GM18507 (cell line): ENCODE measurements around the gene ENTPD5.
"Not testable (repeated sequence)": the region's sequence is repeated elsewhere in the genome, so short reads cannot be mapped to it uniquely, and the experiment has no call there.

ENCODE experiments used
- DNase-seq: peaks from one replicate; pipeline ENCODE4 v3.0.0; 2011; ENCODE audit warnings: low read depth; ENCODE audit not compliant: insufficient read length; ENCODE audit errors: extremely low spot score
- FAIRE-seq: peaks from 2 replicates; lab custom pipeline; 2011; peaks lifted over from hg19 to GRCh38; lab: Jason Lieb, UNC

ENTPD5 gene

DNA sequence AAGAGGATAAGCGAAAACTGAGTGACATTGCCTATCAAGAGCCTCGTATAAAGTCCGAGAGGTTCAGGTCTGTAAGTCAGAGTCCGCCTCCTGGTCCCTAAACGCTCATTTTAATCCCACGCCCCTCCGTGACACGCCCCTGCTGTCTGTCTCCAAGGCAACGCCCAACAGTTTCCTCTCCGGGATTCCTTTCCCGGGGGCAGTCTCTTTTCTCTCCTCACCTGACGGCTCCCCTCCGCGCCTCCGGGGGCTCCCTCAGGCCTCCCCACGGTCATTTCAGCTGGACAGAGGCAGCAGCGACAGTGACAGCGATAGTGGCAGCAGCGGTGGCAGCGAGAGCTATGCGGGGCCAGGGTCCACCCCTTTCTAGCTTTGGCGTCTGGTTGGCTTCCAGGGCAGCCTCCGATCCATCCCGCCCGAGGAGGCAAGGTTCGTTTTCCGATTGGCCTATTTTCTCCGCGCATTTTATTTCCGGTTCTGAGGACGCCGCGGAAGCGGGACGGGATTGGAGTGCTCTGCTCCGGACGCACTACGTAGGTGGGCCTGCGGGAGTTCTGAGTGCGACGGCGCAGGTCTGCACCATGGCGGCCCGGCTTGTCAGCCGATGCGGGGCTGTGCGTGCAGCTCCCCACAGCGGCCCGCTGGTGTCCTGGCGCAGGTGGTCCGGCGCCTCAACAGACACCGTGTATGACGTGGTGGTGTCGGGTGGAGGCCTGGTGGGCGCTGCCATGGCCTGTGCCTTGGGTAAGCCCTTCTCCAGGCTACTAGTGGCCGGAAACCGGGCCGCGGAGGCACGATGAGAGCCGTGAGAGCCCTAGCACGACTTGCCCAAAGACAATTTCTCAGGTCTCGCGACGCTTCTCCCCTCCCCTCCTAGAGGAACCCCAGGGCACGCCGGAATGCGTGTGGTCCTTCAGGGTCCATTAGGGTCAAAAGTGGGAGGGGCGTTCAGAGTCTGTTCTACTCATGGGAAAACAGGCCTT, 69.0 kb downstream of the ENTPD5 start, which contains the start of the genes COQ6 and FAM161B:
COQ6 (plus strand) TSS at position 551 of the 983 bp plus-strand sequence; CDS start at position 582, 31 bp downstream.
FAM161B (minus strand) TSS at position 343 of the 983 bp plus-strand sequence; CDS start at position 275, 68 bp downstream.
- DNase-seq: peak; percentile 84
- peak; percentile 97 for FAIRE-seq

DNA sequence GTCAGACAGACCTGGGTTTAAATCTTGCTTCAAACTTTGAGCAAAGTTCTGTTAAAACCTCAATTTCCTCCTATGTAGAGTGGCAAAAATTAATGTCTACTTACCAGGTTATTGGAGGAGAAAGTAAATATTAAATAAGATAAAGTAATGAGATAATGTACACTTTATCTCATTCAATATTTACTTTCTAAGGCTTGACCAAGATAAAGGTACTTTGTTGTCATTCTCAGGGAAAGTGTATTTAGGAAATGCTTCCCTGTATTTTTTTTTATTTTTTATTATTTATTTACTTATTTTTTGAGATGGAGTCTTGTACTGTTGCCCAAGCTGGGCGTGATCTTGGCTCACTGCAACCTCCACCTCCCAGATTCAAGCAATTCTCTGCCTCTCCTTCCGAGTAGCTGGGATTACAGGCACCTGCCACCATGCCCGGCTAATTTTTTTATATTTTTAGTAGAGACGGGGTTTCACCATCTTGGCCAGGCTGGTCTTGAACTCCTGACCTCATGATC, 73.9 kb downstream of the ENTPD5 start:
- DNase-seq (no peak), FAIRE-seq (no peak)

DNA sequence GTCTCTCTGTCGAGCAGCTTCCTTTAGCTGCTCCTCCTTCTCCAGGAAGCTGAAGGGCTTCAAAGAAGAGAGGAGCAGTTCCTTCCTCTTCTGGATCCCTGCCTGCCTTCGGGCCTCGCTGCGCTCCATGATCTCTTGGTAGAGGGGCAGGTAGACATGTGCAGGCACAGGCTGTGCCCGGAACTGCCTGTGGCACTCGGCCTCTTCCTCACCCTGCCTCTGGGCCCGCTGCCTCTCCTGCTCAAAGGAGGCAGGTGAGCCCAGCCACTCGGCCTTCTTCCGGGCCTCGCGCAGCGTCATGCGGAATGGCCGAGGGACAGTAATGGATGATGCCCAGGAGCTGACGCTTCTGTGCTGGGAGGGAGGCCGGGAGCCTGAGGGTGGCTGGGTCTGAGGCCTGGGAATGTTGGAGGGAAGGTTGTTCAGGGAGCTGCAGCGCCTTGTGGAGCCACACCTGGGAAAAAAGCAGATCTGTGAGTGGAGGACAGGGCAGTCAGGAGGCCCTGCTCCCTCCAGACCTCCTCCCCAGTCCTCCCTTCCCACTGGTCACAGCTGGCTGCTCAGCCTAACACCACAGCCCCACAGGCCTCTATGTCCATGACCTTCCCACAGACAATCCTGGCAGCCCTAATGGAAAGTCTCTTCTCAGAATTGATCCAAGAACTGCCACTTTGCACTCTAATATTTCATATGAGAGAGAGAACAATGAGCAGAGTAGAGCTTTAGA, 74.5 kb downstream of the ENTPD5 start:
- DNase-seq: no peak
- FAIRE-seq: no peak

DNA sequence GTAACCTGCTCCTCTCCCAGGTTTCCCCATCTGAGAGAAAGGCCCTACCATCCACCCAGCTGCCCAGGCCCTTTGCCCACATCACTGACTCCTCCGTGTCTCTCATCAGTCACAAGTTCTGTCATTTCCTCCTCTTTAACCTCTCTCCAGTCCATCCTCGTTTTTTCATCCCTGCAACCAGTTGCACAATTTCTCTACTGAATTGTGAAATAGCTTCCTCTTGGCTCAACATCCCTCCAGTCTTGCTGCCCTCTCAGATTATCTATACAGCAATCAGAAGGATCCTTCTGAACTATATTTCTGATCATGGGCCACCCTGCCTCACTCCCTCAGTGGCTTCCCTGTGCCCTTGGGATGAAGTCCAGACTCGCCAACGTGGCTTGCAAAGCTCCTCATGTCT, 76.0 kb downstream of the ENTPD5 start:
- DNase-seq: no peak
- no peak for FAIRE-seq

DNA sequence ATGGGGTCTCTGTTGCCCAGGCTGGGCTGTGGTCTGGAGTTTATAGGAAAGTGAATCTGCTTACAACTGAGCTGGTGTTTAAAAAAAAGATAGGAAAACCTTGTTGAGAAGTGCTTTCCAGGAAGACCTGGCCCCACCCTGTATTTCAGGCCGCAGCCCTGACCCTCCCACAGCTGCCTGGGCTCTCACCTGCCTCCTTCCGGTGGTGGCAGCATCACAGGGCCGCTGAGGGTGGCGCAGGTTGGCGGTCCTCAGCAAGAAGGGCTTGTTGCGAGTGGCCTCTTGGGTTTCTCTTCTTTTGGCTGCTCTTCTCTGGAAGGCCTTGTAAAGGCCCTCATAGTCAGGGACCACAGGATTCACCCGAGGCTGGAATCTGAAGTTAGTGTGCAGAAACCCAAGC, 76.9 kb downstream of the ENTPD5 start:
- no peak for FAIRE-seq
- no peak for DNase-seq

DNA sequence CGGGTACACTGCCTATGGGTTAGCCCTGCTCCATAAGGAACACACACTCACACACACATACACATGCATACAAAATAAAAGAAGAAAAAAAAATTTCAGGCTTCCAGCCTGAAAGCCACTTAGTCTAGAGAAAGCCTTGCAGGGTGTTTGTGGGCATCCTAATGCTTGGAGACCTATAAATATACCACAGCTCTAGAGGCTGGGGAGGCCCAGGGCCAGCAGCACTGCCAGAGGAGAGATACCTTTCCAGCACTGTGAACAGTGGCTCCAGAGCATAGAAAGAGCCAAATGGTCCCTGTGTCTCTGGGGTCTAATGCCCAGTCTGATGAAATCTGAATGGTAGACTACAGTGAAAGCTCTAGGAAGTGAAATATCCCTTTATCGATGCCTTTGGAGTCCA, 82.1 kb downstream of the ENTPD5 start:
- FAIRE-seq (no peak), DNase-seq (no peak)

DNA sequence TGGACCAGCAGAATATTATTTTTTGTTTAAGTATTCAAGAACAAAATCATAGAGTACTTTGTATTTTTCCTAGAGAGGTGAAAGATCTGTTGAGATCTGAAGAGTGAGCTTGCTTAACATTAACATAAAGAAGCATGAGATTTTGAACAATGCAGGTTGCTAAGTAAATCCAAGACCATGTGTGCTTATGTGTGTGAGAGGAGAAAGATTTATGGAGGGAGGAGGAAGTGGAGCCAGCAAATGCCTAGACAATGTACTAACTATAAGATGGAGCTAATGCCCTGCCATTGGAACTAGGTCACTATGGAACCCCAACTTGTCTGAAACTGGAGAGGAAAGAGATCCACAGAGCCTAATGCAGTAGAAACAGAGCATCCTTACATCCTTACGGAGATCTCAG, 82.5 kb downstream of the ENTPD5 start:
- DNase-seq (no peak), FAIRE-seq (no peak)

DNA sequence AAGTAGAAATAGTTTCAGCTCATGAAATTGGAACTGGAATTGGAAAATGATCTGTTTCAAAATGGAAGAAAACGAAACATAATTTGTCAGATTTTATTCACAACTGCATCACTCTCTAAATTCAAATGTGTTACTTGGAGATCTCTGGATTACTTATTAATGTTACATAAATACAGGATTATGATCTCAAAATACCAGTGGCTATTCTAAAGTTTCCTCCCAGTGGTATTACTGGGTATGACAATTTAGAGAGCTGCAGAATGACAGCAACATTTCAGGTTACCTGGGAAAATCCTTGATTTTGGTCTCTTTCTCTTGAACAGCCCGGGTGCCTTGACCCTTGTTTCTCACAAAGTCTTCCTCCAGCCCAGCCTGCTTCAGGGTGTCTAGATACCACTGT, 83.4 kb downstream of the ENTPD5 start:
- DNase-seq (no peak), FAIRE-seq (no peak)

DNA sequence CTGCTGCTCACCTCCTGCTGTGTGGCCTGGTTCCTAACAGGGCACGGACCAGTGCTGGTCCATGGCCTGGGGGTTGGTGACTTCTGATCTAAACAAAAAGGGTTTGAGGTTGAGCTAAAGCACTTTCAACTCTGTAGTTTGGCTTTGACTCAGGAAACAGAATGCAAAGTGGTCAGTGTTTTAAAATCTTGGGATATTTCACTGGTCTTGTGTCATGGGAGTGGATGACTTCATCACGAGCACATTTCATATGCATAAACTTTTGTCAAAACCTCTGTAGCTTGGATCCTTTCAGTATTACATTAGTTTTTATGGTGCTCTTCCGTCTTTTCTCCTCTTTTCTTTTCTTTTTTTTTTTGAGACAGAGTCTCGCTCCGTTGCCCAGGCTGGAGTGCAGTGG, 94.8 kb downstream of the ENTPD5 start:
- FAIRE-seq (no peak), DNase-seq (no peak)

DNA sequence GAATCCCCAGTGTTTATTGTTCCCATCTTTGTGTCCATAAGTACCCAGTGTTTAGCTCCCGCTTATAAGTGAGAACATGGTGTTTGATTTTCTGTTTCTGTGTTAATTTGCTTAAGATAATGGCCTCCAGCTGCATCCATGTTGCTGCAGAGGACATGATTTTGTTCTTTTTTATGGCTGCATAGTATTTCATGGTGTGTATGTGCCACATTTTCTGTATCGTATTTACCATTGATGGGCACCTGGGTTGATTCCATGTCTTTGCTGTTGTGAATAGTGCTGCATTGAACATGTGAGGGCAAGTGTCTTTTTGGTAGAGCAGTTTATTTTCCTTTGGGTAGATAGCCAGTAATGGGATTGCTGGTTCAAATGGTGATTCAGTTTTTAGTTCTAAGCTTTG, 99.6 kb downstream of the ENTPD5 start:
- DNase-seq, FAIRE-seq: not testable (repeated sequence)

DNA sequence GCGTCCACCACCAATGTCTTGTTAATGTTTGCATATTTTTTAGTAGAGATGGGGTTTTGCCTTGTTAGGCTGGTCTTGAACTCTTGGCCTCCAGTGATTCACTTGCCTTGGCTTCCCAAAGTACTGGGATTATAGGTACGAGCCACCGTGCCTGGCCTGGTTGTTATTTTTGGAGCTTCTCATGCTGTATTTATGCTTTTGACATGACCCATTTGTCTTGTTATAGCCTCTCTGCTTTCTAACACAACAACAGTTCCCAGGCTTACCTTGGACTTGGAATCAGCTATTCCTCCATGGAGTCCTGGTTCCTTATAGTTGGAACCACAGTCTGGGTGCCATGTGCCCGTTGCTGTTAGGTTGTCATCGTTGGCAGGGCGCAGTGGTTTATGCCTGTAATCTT, 102.8 kb downstream of the ENTPD5 start:
- FAIRE-seq (no peak), DNase-seq (no peak)

DNA sequence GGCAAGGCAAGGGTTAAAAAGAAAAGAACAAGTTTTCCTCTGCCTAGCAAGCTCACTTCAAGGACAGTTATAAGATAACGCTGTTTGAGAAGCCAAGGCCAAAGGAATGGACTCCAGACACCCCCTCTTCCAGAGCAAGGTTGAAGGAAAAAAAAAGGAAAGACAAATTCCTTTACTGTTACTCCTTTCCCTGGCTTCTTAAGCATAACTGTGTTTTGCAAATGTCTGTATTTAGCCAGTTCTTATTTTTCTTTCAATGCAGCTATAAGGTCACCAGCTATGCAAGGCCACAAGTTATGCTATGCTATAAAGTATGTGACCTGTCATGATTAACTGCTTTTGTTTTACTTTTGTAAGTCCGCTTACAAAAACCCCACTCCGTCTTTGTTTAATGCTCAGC, 105.8 kb downstream of the ENTPD5 start:
- DNase-seq (no peak), FAIRE-seq (no peak)

DNA sequence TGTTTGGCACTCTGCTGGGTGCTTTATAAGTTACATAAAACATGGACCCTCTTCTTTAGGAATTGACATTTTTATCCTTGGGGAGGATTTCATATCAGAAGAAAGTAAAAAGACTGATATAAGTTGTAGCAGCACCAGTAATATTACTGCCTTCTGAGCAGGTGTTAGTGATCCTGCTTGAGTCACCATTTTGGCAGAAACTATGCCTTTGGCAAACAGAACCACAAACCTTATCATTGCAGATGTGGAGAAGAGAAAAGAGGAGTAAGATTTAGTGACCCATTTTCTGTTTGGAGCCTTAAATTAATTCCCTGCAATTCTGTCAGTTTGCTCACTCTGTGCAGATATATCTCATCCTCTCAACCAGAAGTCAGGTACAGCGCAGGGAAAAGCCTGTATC, 109.4 kb downstream of the ENTPD5 start:
- no peak for FAIRE-seq
- DNase-seq: no peak
